GM23248 (cell line): ENCODE results near the gene MACF1. TPM values are rescaled to one million over a fixed set of nuclear protein-coding genes. Genes with fewer than 3 reads are reported as not detected.

Experiments
- DNase-seq: peaks from one replicate; pipeline ENCODE4 v3.0.0-alpha.2; 2015
- H2AFZ ChIP-seq: fragments of 200-600 bp; sonication (generic); 2 replicates; pipeline ENCODE4 v1.6.1; 2016; ENCODE audit warnings: antibody characterized with exemption
- H3F3A ChIP-seq: fragments of 200-600 bp; sonication (generic); 2 replicates; pipeline ENCODE4 v1.6.1; 2016; ENCODE audit warnings: mild to moderate bottlenecking, antibody characterized with exemption, mixed run types; ENCODE audit not compliant: insufficient read depth
- H3K27ac ChIP-seq: fragments of 200-600 bp; sonication (generic); 2 replicates; pipeline ENCODE4 v1.5.1; 2016; ENCODE audit warnings: mild to moderate bottlenecking
- H3K27me3 ChIP-seq: fragments of 200-600 bp; sonication (generic); replicated peaks from 2 replicates; pipeline ENCODE4 v1.6.1; 2016; ENCODE audit warnings: mild to moderate bottlenecking; ENCODE audit not compliant: insufficient read depth
- H3K36me3 ChIP-seq: fragments of 200-600 bp; sonication (generic); 2 replicates; pipeline ENCODE4 v1.6.1; 2016; ENCODE audit warnings: low read depth, mild to moderate bottlenecking
- H3K4me1 ChIP-seq: fragments of 200-600 bp; sonication (generic); 2 replicates; pipeline ENCODE4 v1.6.1; 2016; ENCODE audit warnings: mild to moderate bottlenecking; ENCODE audit not compliant: insufficient read depth
- H3K4me2 ChIP-seq: fragments of 200-600 bp; sonication (generic); one replicate; pipeline ENCODE4 v1.6.1; 2016; ENCODE audit warnings: mild to moderate bottlenecking; ENCODE audit not compliant: unreplicated experiment
- H3K4me3 ChIP-seq: fragments of 200-600 bp; sonication (generic); 2 replicates; pipeline ENCODE4 v1.5.1; 2016; ENCODE audit warnings: mild to moderate bottlenecking
- H3K79me2 ChIP-seq: fragments of 200-600 bp; sonication (generic); 2 replicates; pipeline ENCODE4 v1.6.1; 2016; ENCODE audit warnings: mild to moderate bottlenecking; ENCODE audit not compliant: insufficient read depth
- H3K9ac ChIP-seq: fragments of 200-600 bp; sonication (generic); 2 replicates; pipeline ENCODE4 v1.6.1; 2016; ENCODE audit warnings: mild to moderate bottlenecking
- H3K9me2 ChIP-seq: fragments of 200-600 bp; sonication (generic); 2 replicates; pipeline ENCODE4 v1.6.1; 2016; ENCODE audit warnings: mixed run types, mild to moderate bottlenecking, moderate library complexity; ENCODE audit not compliant: insufficient read depth
- H3K9me3 ChIP-seq: fragments of 200-600 bp; sonication (generic); one replicate; pipeline ENCODE4 v1.6.1; 2017; ENCODE audit warnings: low read depth
- H4K20me1 ChIP-seq: fragments of 200-600 bp; sonication (generic); 2 replicates; pipeline ENCODE4 v1.6.0; 2016; ENCODE audit not compliant: insufficient read depth
- EZH2 ChIP-seq: fragments of 200-600 bp; sonication (generic); IDR thresholded peaks from 2 replicates; pipeline ENCODE4 v1.6.1; 2018; ENCODE audit warnings: antibody characterized with exemption, mild to moderate bottlenecking; ENCODE audit not compliant: insufficient read depth, poor library complexity, severe bottlenecking
- EZH2phosphoT487 ChIP-seq: fragments of 200-600 bp; sonication (generic); IDR thresholded peaks from 2 replicates; pipeline ENCODE4 v1.6.1; 2018; ENCODE audit warnings: antibody characterized with exemption, moderate library complexity, mild to moderate bottlenecking, low read depth; ENCODE audit not compliant: insufficient read depth
- WGBS, 2 experiments: methylation state at CpG; one replicate each; pipeline ENCODE4 v1.1.6; 2015 to 2017; ENCODE audit warnings: low lambda C conversion rate in 2 of 2, low coverage in 1 of 2; ENCODE audit errors: missing lambda C conversion rate in 2 of 2; 5-methylcytosine and 5-hydroxymethylcytosine counted together
- in situ Hi-C: fragments of 300-500 bp; cut with MboI; formaldehyde crosslinking; loops from 2 replicates; pipeline ENCODE4 v1.15.0; 2020
- polyA plus RNA-seq: library from polyadenylated mRNA; unstranded; fragments of >200 nt; fragmentation: Nextera tagmentation; extraction: Ambion mirVana; gene quantifications from 2 replicates; pipeline ENCODE4 v1.2.1, GENCODE V29; 2016
- total RNA-seq: library from RNA; depleted of rRNA; stranded (reverse); fragments of >200 nt; shearing (Covaris generic); gene quantifications from 2 replicates; pipeline ENCODE4 v1.2.3, GENCODE V29; 2014

Gene MACF1
- total and polyA plus RNA-seq, 2 experiments from 2014 or later: 55.1 to 177 TPM

DNA sequence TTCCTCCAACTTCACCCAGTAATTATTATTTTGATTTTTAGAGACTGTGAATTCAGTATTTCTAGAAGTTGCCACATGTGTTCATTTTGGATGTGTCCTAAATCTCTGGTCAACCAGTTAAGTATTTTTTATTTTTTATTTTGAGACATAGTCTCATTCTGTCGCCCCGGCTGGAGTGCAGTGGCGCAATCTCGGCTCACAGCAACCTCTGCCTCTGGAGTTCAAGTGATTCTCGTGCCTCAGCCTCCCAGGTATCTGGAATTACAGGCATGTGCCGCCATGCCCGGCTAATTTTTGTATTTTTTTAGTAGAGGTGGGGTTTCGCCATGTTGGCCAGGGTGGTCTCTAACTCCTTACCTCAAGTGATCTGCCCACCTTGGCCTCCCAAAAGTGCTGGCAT, 8.0 kb downstream of the MACF1 start:
- H3K4me2 ChIP-seq: no peak overlapping the region
- no peak overlapping the region for H3K27ac ChIP-seq
- peaks cover 18% of the 10 kb centered on the region for H3F3A ChIP-seq
- DNase-seq: no peak
- H3K36me3 ChIP-seq: no peaks in the 10 kb centered on the region
- H3K9ac ChIP-seq: 0 out of 2 replicates have a peak overlapping the region, but pooled peaks have one; percentile 1
- H3K79me2 ChIP-seq: peaks cover 98% of the 10 kb centered on the region
- in situ Hi-C loops: no loop called here
- H4K20me1 ChIP-seq: no peaks in the 10 kb centered on the region
- no peaks in the 10 kb centered on the region for H3K27me3 ChIP-seq
- H3K9me3 ChIP-seq: no peaks in the 10 kb centered on the region
- H2AFZ ChIP-seq: no peak overlapping the region
- no peak overlapping the region for H3K4me3 ChIP-seq
- TF ChIP-seq EZH2 (no peak), EZH2phosphoT487 (no peak)
- H3K4me1 ChIP-seq: peaks cover 38% of the 10 kb centered on the region
- 96 to 97% methylated on average over 8 of the region's 8 CpGs for WGBS, 2 experiments
- no peaks in the 10 kb centered on the region for H3K9me2 ChIP-seq

DNA sequence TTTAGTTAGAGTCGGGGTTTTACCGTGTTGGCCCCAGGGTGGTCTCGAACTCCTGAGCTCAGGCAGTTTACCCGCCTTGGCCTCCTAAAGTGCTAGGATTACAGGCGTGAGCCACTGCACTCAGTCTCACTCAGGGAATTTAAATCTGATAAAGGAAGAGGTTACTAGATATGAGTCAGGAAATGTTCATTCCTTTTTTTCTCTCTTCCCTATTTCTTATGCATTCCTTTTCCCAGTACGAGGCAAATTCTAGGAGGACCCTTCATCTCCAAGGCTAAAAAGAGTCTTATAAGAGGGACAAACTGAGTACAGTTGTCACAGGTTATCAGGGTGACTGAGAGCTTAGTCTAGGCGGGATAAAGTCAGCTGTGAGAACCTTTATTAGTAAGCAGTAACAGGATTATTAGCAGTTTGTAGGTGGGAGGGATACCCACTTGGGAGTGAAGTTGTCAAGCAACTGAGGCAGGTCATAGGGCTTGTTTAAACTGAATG, 9.1 kb downstream of the MACF1 start:
- Histone ChIP-seq H2AFZ (no peak overlapping the region), H3K27ac (peak overlapping the region; percentile 55), H4K20me1 (no peaks in the 10 kb centered on the region), H3K4me1 (peaks cover 38% of the 10 kb centered on the region), H3K9me3 (no peaks in the 10 kb centered on the region), H3K9ac (no peak overlapping the region), H3K4me3 (peak overlapping the region; percentile 19; the same call in 1 of the 2 replicates), H3K9me2 (no peaks in the 10 kb centered on the region), H3K79me2 (peaks cover 98% of the 10 kb centered on the region), H3K36me3 (no peaks in the 10 kb centered on the region), H3F3A (peaks cover 18% of the 10 kb centered on the region), H3K4me2 (peak overlapping the region; percentile 59), H3K27me3 (no peaks in the 10 kb centered on the region)
- DNase-seq: peak; percentile 72
- WGBS, 2 experiments: 54 to 69% methylated on average over 7 of the region's 7 CpGs
- no peak for TF ChIP-seq EZH2phosphoT487
- in situ Hi-C loops: no loop called here

DNA sequence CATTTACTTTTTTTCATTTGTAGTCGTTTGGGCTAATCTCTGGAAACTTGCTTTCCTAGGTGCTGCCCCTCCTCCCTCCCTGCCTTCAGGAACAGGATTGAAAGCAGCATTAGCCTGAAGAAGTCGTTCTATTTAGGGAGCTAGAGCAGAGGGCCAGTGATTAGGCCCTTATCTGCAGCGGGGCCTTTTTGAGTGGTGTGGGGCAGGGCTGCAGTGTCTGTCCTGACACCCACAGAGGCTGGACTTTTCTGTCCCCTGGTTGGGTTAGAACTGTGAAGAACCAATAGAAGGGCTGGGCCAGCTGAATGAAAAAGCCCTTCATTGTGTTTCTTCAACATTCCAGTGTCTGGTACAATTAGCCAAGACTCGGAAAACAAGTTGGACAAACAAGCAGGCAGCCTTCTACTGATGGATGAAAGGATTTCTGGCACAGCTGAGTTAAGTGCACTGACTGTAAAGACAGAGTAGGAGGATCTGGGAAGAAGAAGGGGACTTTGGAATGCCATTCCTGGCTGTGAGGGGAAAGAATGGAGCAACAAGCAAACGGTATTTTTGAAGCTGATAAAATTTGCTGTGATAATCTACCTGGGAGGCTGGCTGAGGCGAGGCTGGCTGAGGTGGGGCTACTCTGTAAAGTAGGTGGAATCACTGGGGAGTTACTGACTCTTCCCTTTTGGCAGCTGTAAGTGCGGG, 9.7 kb downstream of the MACF1 start:
- Histone ChIP-seq H3K9me3 (no peaks in the 10 kb centered on the region), H4K20me1 (peaks cover under 1% of the 10 kb centered on the region; the same call in 1 of the 2 replicates), H3K9ac (no peak overlapping the region), H3K27ac (peak overlapping the region; percentile 55), H3K4me3 (peak overlapping the region; percentile 19; the same call in 1 of the 2 replicates), H2AFZ (no peak overlapping the region), H3K36me3 (no peaks in the 10 kb centered on the region), H3K4me1 (peaks cover 38% of the 10 kb centered on the region), H3K79me2 (peaks cover 98% of the 10 kb centered on the region), H3K9me2 (no peaks in the 10 kb centered on the region), H3K27me3 (no peaks in the 10 kb centered on the region), H3K4me2 (peak overlapping the region; percentile 59), H3F3A (peaks cover 18% of the 10 kb centered on the region)
- 36 to 42% methylated on average over 7 of the region's 7 CpGs for WGBS, 2 experiments
- TF ChIP-seq EZH2 (no peak), EZH2phosphoT487 (no peak)
- DNase-seq: no peak
- in situ Hi-C loops: no loop called here

DNA sequence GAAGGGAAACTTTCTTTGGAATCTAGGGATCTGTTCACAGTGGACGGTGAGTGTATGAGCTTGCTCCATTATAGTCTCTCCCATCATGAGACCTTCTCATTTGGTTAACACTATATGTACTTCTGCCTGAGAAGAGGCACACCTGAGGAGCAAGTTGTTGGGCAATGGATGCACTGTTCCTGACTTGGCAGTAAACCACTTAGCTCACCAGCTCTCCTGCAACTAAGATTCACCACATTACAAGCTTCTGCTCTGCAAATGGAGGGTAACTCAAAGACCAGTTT, 10.2 kb downstream of the MACF1 start:
- Histone ChIP-seq H3K9me3 (no peaks in the 10 kb centered on the region), H3K36me3 (no peaks in the 10 kb centered on the region), H4K20me1 (peaks cover 4% of the 10 kb centered on the region; the same call in 1 of the 2 replicates), H3K4me1 (peaks cover 38% of the 10 kb centered on the region), H3K9ac (no peak overlapping the region), H3K27me3 (no peaks in the 10 kb centered on the region), H3K4me2 (no peak overlapping the region), H3K9me2 (no peaks in the 10 kb centered on the region), H3K4me3 (no peak overlapping the region), H3F3A (peaks cover 18% of the 10 kb centered on the region), H3K79me2 (peaks cover 98% of the 10 kb centered on the region), H2AFZ (no peak overlapping the region), H3K27ac (peak overlapping the region; percentile 55; the same call in 1 of the 2 replicates)
- TF ChIP-seq EZH2phosphoT487 (no peak), EZH2 (no peak)
- in situ Hi-C loops: no loop called here
- no peak for DNase-seq
- WGBS, 2 experiments: 92 to 94% methylated on average over 1 of the region's 1 CpG
